Left lobe of liver (tissue), 2 donors: ENCODE results near the gene ANAPC13. TPM values are rescaled to one million over a fixed set of nuclear protein-coding genes. Genes with fewer than 3 reads are reported as not detected.

Experiments
- ATAC-seq: fragments of 200-7000 bp; cut with Tn5 transposase; one replicate; pipeline ENCODE4 v1.9.1; 2020; ENCODE audit warnings: mild to moderate bottlenecking, moderate library complexity
- DNase-seq: peaks from one replicate; pipeline ENCODE4 v3.0.0-alpha.2; 2020; ENCODE audit warnings: low spot score
- total RNA-seq: library from RNA; stranded (reverse); gene quantifications from one replicate; pipeline ENCODE4 v1.2.1, GENCODE V29; 2021
- donor health status: DM: no; HTN: no; CAD: no; lungs with moderate emphysema.
- donor health status: DM: no; HTN: yes; CAD: no.

ANAPC13 gene
- total RNA-seq, 1 donor from 2014 or later: 25.4 TPM

- DNase-seq: no peak
- no peak for ATAC-seq
Observed at GRCh38 chr3:134457376-134458074, 28.3 kb downstream of the ANAPC13 start.

GRCh38 chr3:134453631-134454030 is 32.2 kb downstream of the ANAPC13 start:
- no peak for DNase-seq
- ATAC-seq: peak; percentile 23

GRCh38 chr3:134449951-134450350 is 35.8 kb downstream of the ANAPC13 start:
- ATAC-seq (no peak), DNase-seq (no peak)

- peak; percentile 72 for ATAC-seq
- DNase-seq: no peak
Observed at GRCh38 chr3:134449277-134449676, 36.5 kb downstream of the ANAPC13 start.

GRCh38 chr3:134448664-134449063 is 37.1 kb downstream of the ANAPC13 start:
- DNase-seq (no peak), ATAC-seq (no peak)

- ATAC-seq (no peak), DNase-seq (no peak)
Observed at GRCh38 chr3:134447351-134447750, 38.4 kb downstream of the ANAPC13 start.

GRCh38 chr3:134446800-134447199 is 39.0 kb downstream of the ANAPC13 start:
- DNase-seq (no peak), ATAC-seq (no peak)

- peak; percentile 53 for DNase-seq
- peak; percentile 89 for ATAC-seq
Observed at GRCh38 chr3:134445636-134446035, 40.1 kb downstream of the ANAPC13 start.

- ATAC-seq: no peak
- no peak for DNase-seq
Observed at GRCh38 chr3:134445095-134445494, 40.7 kb downstream of the ANAPC13 start.

- ATAC-seq (no peak), DNase-seq (no peak)
Observed at GRCh38 chr3:134441821-134442220, 44.0 kb downstream of the ANAPC13 start.

GRCh38 chr3:134441321-134441720 is 44.5 kb downstream of the ANAPC13 start:
- ATAC-seq (no peak), DNase-seq (no peak)

GRCh38 chr3:134437211-134437752 is 48.5 kb downstream of the ANAPC13 start:
- ATAC-seq (no peak), DNase-seq (no peak)

- ATAC-seq (no peak), DNase-seq (no peak)
Observed at GRCh38 chr3:134432236-134432635, 53.5 kb downstream of the ANAPC13 start.

- ATAC-seq (no peak), DNase-seq (no peak)
Observed at GRCh38 chr3:134430950-134431445, 54.8 kb downstream of the ANAPC13 start.

GRCh38 chr3:134430174-134430573 is 55.6 kb downstream of the ANAPC13 start:
- ATAC-seq (no peak), DNase-seq (no peak)

GRCh38 chr3:134428401-134428800 is 57.4 kb downstream of the ANAPC13 start:
- ATAC-seq (no peak), DNase-seq (no peak)

Other genes starting within 250 kb of the ANAPC13 start
- gene RYK, start 235.1 kb downstream of the ANAPC13 start, total RNA-seq: 14.2 TPM
- gene AMOTL2, start 111.5 kb downstream of the ANAPC13 start, total RNA-seq: 26.8 TPM
- gene CEP63, start 72 bp upstream of the ANAPC13 start, total RNA-seq: 9.6 TPM
- not detected for gene KY, start 165.0 kb upstream of the ANAPC13 start, total RNA-seq